ENCODE measurements around the gene GIMAP2.

- TF ChIP-seq, protein P1, sequence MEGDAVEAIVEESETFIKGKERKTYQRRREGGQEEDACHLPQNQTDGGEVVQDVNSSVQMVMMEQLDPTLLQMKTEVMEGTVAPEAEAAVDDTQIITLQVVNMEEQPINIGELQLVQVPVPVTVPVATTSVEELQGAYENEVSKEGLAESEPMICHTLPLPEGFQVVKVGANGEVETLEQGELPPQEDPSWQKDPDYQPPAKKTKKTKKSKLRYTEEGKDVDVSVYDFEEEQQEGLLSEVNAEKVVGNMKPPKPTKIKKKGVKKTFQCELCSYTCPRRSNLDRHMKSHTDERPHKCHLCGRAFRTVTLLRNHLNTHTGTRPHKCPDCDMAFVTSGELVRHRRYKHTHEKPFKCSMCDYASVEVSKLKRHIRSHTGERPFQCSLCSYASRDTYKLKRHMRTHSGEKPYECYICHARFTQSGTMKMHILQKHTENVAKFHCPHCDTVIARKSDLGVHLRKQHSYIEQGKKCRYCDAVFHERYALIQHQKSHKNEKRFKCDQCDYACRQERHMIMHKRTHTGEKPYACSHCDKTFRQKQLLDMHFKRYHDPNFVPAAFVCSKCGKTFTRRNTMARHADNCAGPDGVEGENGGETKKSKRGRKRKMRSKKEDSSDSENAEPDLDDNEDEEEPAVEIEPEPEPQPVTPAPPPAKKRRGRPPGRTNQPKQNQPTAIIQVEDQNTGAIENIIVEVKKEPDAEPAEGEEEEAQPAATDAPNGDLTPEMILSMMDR (IDR thresholded peaks at IDR 0.05), result no peak
- TF ChIP-seq POLR2A (IDR thresholded peaks at IDR 0.05), result no peak
These were observed 42.6 kb upstream of the GIMAP2 start for GRCh38 chr7:150642926-150643325.
